NCI-H2196 treated with DMSO at 0.1 percent for 48 hours (cell line): ENCODE results near the gene VDAC1.
"Not testable (repeated sequence)": the region's sequence is repeated elsewhere in the genome, so short reads cannot be mapped to it uniquely, and the experiment has no call there.

Experiments
- DNase-seq: peaks from one replicate; lab custom pipeline; 2025; ENCODE audit not compliant: unreplicated experiment; lab: John Stamatoyannopoulos, UW

Gene VDAC1

GRCh38 chr5:133944263-133945185 is 60.3 kb downstream of the VDAC1 start:
- DNase-seq = peak; percentile 45

DNA sequence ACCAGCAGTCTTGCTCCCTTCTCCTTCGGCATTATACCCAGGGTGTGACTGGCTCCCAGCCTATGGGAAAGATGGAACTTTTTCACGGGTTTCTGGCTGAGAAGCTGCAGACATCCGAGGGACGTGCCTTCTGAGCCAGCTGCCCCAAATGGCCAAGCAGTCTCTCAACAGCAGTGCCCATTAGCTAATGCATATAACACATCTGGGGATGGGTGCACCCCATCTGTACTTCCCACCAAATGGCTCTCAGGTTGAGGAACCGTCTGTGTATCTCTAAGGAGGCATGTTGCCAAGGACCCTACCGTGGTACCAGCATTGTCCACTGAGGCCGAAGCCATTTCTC is 61.3 kb downstream of the VDAC1 start:
- no peak for DNase-seq

- DNase-seq = no peak
Observed at GRCh38 chr5:133942614-133943474, 61.9 kb downstream of the VDAC1 start.

DNA sequence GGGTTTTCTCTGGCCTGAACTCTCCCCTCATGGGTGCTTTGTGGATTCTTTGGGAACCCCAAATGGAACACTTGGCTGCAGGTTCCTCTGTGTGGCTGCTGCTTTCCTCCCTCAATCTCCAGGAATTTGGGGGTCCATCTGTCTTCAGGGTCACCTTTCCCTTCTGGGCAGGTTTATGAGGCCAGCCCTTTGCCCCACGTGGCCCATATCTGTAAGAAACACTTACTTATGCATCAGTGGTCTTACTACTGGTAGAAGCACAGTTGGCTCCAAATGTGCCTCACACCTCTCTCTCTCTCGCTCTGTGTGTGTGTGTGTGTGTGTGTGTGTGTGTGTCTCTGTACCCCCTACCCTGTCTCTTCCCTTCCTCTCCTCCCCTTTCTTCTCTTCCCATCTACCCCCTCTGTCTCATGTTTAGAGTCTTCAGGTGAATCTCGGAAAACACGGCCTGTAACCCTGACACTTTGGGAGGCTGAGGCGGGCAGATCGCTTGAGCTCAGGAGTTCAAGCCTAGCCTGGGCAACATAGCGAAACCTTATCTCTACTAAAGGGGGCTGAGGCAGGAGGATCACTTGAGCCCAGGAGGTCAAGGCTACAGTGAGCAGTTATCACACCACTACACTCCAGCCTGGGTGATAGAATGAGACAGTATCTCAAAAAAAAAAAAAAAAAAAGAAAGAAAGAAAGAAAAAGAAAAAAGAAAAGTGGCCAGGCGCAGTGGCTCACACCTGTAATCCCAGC is 63.1 kb downstream of the VDAC1 start:
- no peak for DNase-seq

- no peak for DNase-seq
Observed at GRCh38 chr5:133939668-133940067, 65.1 kb downstream of the VDAC1 start.

DNA sequence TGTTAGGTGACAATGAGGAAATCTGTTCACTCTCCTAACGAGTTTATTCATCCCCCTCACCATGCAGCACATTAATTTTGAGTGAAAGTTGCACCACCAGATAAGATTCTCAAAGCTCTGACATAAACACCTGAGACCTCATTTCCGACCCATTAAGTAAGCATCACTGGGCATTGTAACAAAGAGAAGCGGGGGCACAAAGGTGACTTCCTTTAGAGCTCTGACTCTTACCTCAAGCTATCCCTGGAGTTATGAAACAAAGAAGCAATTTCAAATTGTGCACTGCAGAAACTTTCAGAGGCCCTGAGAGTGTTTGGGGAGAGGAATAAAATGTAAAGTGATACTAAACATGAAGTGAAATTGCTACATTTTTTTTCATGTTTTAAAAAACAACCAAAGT is 65.8 kb downstream of the VDAC1 start:
- DNase-seq = no peak

- DNase-seq = no peak
Observed at GRCh38 chr5:133938039-133938821, 66.5 kb downstream of the VDAC1 start.

GRCh38 chr5:133937628-133938027 is 67.1 kb downstream of the VDAC1 start:
- not testable (repeated sequence) for DNase-seq

- no peak for DNase-seq
Observed at GRCh38 chr5:133936651-133937015, 68.1 kb downstream of the VDAC1 start.

- DNase-seq = not testable (repeated sequence)
Observed at GRCh38 chr5:133935991-133936650, 68.7 kb downstream of the VDAC1 start.

DNA sequence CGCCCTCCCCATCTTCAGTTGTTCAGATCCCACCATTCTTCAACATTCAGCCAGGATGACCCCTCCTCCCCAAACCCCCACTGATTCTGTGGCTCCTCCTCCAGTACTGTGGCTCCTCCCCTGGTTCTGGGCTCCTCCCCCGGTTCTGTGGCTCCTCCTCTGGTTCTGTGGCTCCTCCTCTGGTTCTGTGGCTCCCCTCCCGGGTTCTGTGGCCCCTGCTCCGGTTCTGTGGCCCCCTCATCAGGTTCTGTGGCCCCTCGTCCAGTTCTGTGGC is 69.2 kb downstream of the VDAC1 start:
- no peak for DNase-seq

DNA sequence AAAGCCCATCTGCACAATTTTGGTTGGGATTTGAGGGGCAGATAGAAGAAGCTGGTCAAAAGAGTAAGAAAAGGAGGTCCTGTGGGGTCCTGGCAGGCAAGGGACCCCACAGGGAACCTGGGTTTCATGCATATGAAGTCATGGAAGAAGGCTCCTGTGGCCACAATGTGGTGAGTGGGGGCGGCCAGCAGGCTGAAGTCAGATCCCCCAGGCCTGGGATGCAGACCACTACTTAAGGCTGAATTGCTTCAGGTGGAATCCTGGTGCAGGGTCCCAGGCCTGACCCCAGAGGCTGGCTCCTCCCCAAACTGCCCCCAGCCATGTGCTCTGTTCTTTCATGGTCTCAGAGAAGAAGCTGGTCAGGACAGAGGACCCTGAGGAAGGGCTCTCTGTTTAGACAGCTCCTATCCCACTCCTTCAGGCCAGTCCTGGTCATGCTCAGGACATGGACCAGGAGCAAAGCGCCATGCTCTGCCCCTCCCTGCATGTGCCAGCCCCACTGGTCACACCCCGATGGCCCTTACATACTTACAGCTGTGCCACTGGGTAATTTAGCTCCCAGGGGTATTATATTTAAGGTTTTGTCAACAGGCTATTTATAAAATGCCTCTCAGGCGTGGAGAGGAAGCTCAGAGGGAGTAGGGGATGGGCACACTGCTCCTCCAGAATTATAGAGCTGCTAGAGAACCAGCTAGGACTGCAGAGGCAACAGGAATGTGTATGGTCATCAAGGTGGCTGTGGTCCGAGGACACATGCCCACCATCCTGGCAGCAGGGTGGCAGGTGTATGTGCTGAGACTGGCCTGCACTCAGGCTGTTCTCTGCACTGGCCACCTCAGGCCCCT is 69.7 kb downstream of the VDAC1 start:
- no peak for DNase-seq

DNA sequence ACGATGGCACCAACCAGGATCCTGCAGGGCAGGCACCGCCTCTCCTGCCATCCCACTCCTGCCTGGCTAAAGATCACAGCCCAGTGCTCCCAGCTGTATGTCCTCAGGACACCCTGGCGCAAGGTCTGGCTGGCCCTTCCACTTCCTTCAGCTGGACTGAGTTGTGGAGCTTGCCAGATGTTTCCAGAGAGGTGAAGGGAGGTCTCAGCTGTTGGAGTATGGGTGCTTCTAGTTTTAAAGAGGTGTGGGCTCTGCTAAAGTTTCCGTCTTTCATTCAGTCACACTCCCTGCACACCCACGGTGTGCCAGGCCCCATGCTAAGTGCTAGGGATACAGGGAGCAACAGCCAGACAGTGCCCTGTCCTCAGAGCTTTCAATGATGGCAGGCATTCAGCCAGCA is 70.5 kb downstream of the VDAC1 start:
- no peak for DNase-seq

DNA sequence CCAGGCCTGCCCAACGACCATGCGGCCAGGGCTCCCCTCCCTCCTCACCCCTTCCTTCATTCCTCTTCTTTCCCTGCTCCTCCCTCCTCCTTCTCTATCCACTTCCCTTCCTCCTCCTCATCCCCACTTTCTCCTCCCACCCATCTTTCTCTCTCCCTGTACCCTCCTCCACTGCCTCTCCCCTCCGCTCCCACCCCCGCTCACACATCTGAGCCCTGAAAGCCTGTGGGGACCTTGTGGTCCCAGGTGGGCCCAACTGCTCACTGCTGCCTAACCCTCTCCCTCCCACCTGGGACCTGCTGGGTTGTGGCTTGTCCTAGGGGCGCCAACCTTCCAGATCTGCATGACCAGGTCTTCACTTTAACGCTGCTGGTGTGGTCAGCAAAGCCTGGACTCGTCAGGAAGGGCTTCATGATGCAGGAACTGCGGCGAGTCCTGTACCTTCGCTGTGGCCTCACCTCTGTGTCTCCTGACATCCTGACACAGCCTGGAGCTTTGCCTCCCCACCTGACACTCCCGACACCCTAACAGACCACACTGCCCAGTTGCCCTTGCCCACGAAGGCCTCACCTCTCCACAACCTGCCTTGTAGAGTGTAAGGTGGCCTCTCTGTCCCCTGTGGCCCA is 71.0 kb downstream of the VDAC1 start:
- DNase-seq = no peak

DNA sequence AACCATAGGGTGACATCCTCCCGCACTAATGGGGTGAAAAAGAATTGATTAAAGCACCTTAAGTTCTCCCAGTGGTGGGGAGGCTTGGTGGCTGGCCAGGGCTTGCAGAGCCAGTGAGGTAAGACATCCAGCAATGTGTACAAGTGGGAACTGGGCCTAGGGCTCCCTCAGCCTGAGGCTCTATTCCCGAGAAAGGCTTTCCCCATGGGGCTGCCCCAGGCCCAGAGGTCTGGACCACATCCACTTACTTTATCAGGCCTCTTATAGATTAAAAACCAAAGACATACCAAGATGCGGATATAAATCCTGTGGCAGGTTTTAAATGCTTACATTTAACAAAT is 71.6 kb downstream of the VDAC1 start:
- DNase-seq = no peak

GRCh38 chr5:133932441-133933168 is 72.2 kb downstream of the VDAC1 start:
- no peak for DNase-seq

GRCh38 chr5:133931546-133931945 is 73.2 kb downstream of the VDAC1 start:
- DNase-seq = no peak

DNA sequence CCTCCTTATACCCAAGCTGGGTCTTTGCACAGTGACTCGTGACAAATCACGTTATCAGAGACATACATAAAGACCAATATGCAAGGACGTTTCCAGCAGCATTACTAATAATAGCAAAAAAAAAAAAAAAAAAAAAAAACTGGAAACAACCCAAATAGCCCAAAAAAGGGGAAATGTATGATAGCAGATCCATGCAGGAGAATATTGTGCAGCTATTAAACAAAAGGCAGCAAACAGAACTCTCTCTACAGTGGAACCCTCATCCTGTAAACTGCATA is 74.0 kb downstream of the VDAC1 start:
- no peak for DNase-seq
